ENCODE measurements around the gene BAIAP2L2. TPM values are rescaled to one million over a fixed set of nuclear protein-coding genes. Genes with fewer than 3 reads are reported as not detected.

BAIAP2L2 gene
- total and polyA plus RNA-seq, 10 of the 15 experiments (the other 5 are each of a cell fraction or from before 2014, with no cell fraction given): 0.08 to 0.38 (median 0.14) TPM; not detected in 6

GRCh38 chr22:38127869-38128268, 17.4 kb upstream of the BAIAP2L2 start (continued):
- no peak for TF ChIP-seq CTCF (IDR thresholded peaks at IDR 0.05 in 2 of 3, conservative IDR thresholded peaks at IDR 0.05 in 1 of 3; ENCODE audit: control insufficient read depth in 2 of 3, extremely low read depth in 1 of 3, insufficient read depth in 1 of 3, low read depth in 3 of 3, low read length in 3 of 3)
- no peak for TF ChIP-seq RFX5 (IDR thresholded peaks at IDR 0.05; ENCODE audit: low read depth, low read length)
- TF ChIP-seq SUZ12 (IDR thresholded peaks at IDR 0.05; ENCODE audit: unreplicated experiment): no peak
- no peak for TF ChIP-seq GABPA (IDR thresholded peaks at IDR 0.05; ENCODE audit: low read depth)
- TF ChIP-seq CHD2 (IDR thresholded peaks at IDR 0.05; ENCODE audit: borderline replicate concordance, low read depth, low read length): no peak
- TF ChIP-seq IRF5 (IDR thresholded peaks at IDR 0.05; ENCODE audit: borderline replicate concordance): no peak
- no peak for TF ChIP-seq ESRRA (IDR thresholded peaks at IDR 0.05; ENCODE audit: low read length)

GRCh38 chr22:38126928-38127668, 16.6 kb upstream of the BAIAP2L2 start:
- no peak overlapping the region for H3K9ac ChIP-seq (ENCODE audit: control insufficient read depth, insufficient read depth, low read length)
- H3K36me3 ChIP-seq (ENCODE audit: control insufficient read depth in 2 of 2, insufficient read depth in 2 of 2, low read length in 1 of 2): peaks cover 0 to 4% of the 10 kb centered on the region in 2 experiments; a peak in 3 of 4 replicates
- H3K9me3 ChIP-seq (replicated peaks; ENCODE audit: control insufficient read depth, insufficient read depth, low read length): no peaks in the 10 kb centered on the region
- no peaks in the 10 kb centered on the region for H3K79me2 ChIP-seq (ENCODE audit: control insufficient read depth, insufficient read depth, low read length)
- H3K4me1 ChIP-seq (ENCODE audit: control insufficient read depth, insufficient read depth, low read length): no peaks in the 10 kb centered on the region
- H3K4me3 ChIP-seq: no peak overlapping the region
- ChIA-PET CTCF (no interaction called here), RAD21 (ENCODE audit: unreplicated experiment) (no interaction called here), POLR2A (no interaction called here), SMC1A (ENCODE audit: uncharacterized antibody, unreplicated experiment) (no interaction called here)
- no TSS peak for BruUV-seq (replicated peaks)
- no peak overlapping the region for H2AFZ ChIP-seq (ENCODE audit: control insufficient read depth, low read depth, low read length)
- 80% methylated on average over 23 of the region's 23 CpGs for WGBS (ENCODE audit: insufficient coverage, insufficient replicate concordance, low lambda C conversion rate, missing lambda C conversion rate)
- H4K20me1 ChIP-seq (ENCODE audit: control insufficient read depth, insufficient read depth): no peaks in the 10 kb centered on the region
- no peaks in the 10 kb centered on the region for H3K27me3 ChIP-seq (replicated peaks in 1 of 2; ENCODE audit: control insufficient read depth in 2 of 2, insufficient read depth in 2 of 2, low read length in 1 of 2)
- DNase-seq (ENCODE audit: low read depth, low spot score): no peak
- intact Hi-C loops (cut with micrococcal nuclease; ENCODE audit: unreplicated experiment) (no loop called here), in situ Hi-C loops (cut with MboI) (no loop called here)
- no peak for ATAC-seq
- H3K4me2 ChIP-seq (ENCODE audit: control insufficient read depth, insufficient read depth): no peak overlapping the region
- no peak for FAIRE-seq
- H3K27ac ChIP-seq (ENCODE audit: control insufficient read depth, insufficient read depth): no peak overlapping the region
- TF ChIP-seq PRDM15 (CRISPR knock-in tag; IDR thresholded peaks at IDR 0.05) (no peak), SUPT20H (IDR thresholded peaks at IDR 0.05; ENCODE audit: borderline replicate concordance, control insufficient read depth, low read depth, low read length) (no peak), SPI1 (IDR thresholded peaks at IDR 0.05; ENCODE audit: borderline replicate concordance, insufficient read depth, low read depth, low read length) (no peak), CREB1 (IDR thresholded peaks at IDR 0.05; ENCODE audit: low read depth) (no peak), RELB (IDR thresholded peaks at IDR 0.05; ENCODE audit: low read depth) (no peak), BCL11A (IDR thresholded peaks at IDR 0.05; ENCODE audit: low read depth, low read length) (no peak), DPF2 (IDR thresholded peaks at IDR 0.05) (no peak)

Data from GM12878 (cell line).